T-helper 17 cell (primary cell): ENCODE results near the gene ZNF860. TPM values are rescaled to one million over a fixed set of nuclear protein-coding genes. Genes with fewer than 3 reads are reported as not detected.
"Not testable (repeated sequence)": the region's sequence is repeated elsewhere in the genome, so short reads cannot be mapped to it uniquely, and the experiment has no call there.

Source experiments
- ATAC-seq: fragments of 150-1000 bp; cut with Tn5 transposase; 2 replicates; pipeline ENCODE4 v1.10.0; 2021; ENCODE audit warnings: mild to moderate bottlenecking, moderate library complexity
- DNase-seq, 3 donors: peaks; one replicate each; pipeline versions ENCODE4 v3.0.0 to v3.0.0-alpha.2; 2020 to 2021
- H3K9me3 ChIP-seq: one replicate; pipeline ENCODE4 v1.7.0; 2013; ENCODE audit warnings: low read length, mild to moderate bottlenecking; ENCODE audit not compliant: control insufficient read depth, poor library complexity, severe bottlenecking
- H3K27ac Mint-ChIP-seq: one replicate; pipeline ENCODE4 v1.8.0; 2022; ENCODE audit warnings: mild to moderate bottlenecking, moderate library complexity, mixed read lengths
- H3K27me3 Mint-ChIP-seq: one replicate; pipeline ENCODE4 v1.8.0; 2022; ENCODE audit warnings: mixed read lengths
- H3K36me3 Mint-ChIP-seq: one replicate; pipeline ENCODE4 v1.8.0; 2022; ENCODE audit warnings: low read depth, mixed read lengths
- H3K4me1 Mint-ChIP-seq: one replicate; pipeline ENCODE4 v1.8.0; 2022; ENCODE audit warnings: mild to moderate bottlenecking, mixed read lengths
- H3K4me3 Mint-ChIP-seq: one replicate; pipeline ENCODE4 v1.8.0; 2022; ENCODE audit warnings: mild to moderate bottlenecking, moderate library complexity, mixed read lengths
- total RNA-seq, 4 donors: library from RNA in 2 of 4; stranded (reverse) in 2 of 4; gene quantifications; one replicate each; pipeline ENCODE4 v1.2.3 and lab custom pipeline; 2022 to 2026

ZNF860 gene
- total RNA-seq, 2 donors from 2014 or later: 0.25 TPM; not detected in 1

GRCh38 chr3:31988271-31988670 is 6.7 kb downstream of the ZNF860 start:
- ATAC-seq: no peak

GRCh38 chr3:31992995-31993394 is 11.4 kb downstream of the ZNF860 start:
- ATAC-seq, H3K4me3 Mint-ChIP-seq, DNase-seq, H3K27ac Mint-ChIP-seq, H3K36me3 Mint-ChIP-seq, H3K4me1 Mint-ChIP-seq, H3K9me3 ChIP-seq: not testable (repeated sequence)
- H3K27me3 Mint-ChIP-seq: peaks cover 20% of the 10 kb centered on the region

More at GRCh38 chr3:31988271-31988670, 6.7 kb downstream of the ZNF860 start:
- H3K4me3 Mint-ChIP-seq: no peak overlapping the region
- H3K9me3 ChIP-seq: no peaks in the 10 kb centered on the region
- H3K36me3 Mint-ChIP-seq: no peaks in the 10 kb centered on the region
- peaks cover 3% of the 10 kb centered on the region for H3K27me3 Mint-ChIP-seq
- no peak for DNase-seq
- H3K4me1 Mint-ChIP-seq: no peaks in the 10 kb centered on the region
- H3K27ac Mint-ChIP-seq: no peak overlapping the region

GRCh38 chr3:31993843-31994242 is 12.3 kb downstream of the ZNF860 start:
- Mint-ChIP-seq H3K4me3 (no peak overlapping the region), H3K36me3 (no peaks in the 10 kb centered on the region), H3K4me1 (no peaks in the 10 kb centered on the region), H3K27ac (no peak overlapping the region), H3K27me3 (peaks cover 27% of the 10 kb centered on the region)
- H3K9me3 ChIP-seq: no peaks in the 10 kb centered on the region
- DNase-seq (no peak), ATAC-seq (no peak)

GRCh38 chr3:31995026-31995425 is 13.5 kb downstream of the ZNF860 start:
- not testable (repeated sequence) for DNase-seq, H3K4me3 Mint-ChIP-seq, ATAC-seq, H3K27ac Mint-ChIP-seq, H3K36me3 Mint-ChIP-seq, H3K9me3 ChIP-seq, H3K4me1 Mint-ChIP-seq
- H3K27me3 Mint-ChIP-seq: peaks cover 29% of the 10 kb centered on the region

- H3K4me1 Mint-ChIP-seq: no peaks in the 10 kb centered on the region
- H3K9me3 ChIP-seq: no peaks in the 10 kb centered on the region
- ATAC-seq (no peak), DNase-seq (no peak)
- H3K27me3 Mint-ChIP-seq: peaks cover 37% of the 10 kb centered on the region
- no peaks in the 10 kb centered on the region for H3K36me3 Mint-ChIP-seq
- H3K27ac Mint-ChIP-seq: no peak overlapping the region
- H3K4me3 Mint-ChIP-seq: no peak overlapping the region
These were observed 14.6 kb downstream of the ZNF860 start for GRCh38 chr3:31996195-31996594.

- Mint-ChIP-seq H3K4me1 (no peaks in the 10 kb centered on the region), H3K36me3 (no peaks in the 10 kb centered on the region), H3K27me3 (peaks cover 43% of the 10 kb centered on the region), H3K4me3 (no peak overlapping the region), H3K27ac (no peak overlapping the region)
- no peak for DNase-seq
- ATAC-seq: no peak
- no peaks in the 10 kb centered on the region for H3K9me3 ChIP-seq
These were observed 15.9 kb downstream of the ZNF860 start for GRCh38 chr3:31997500-31997899.

GRCh38 chr3:31999907-32000439 is 18.4 kb downstream of the ZNF860 start:
- H3K4me1 Mint-ChIP-seq: no peaks in the 10 kb centered on the region
- DNase-seq (no peak), ATAC-seq (no peak)
- H3K27me3 Mint-ChIP-seq: peaks cover 56% of the 10 kb centered on the region
- peaks cover 5% of the 10 kb centered on the region for H3K36me3 Mint-ChIP-seq
- no peak overlapping the region for H3K27ac Mint-ChIP-seq
- H3K9me3 ChIP-seq: no peaks in the 10 kb centered on the region
- no peak overlapping the region for H3K4me3 Mint-ChIP-seq

GRCh38 chr3:32000877-32001276 is 19.3 kb downstream of the ZNF860 start:
- no peak for ATAC-seq
- H3K4me1 Mint-ChIP-seq: no peaks in the 10 kb centered on the region

GRCh38 chr3:32002561-32003368 is 21.2 kb downstream of the ZNF860 start:
- H3K36me3 Mint-ChIP-seq: peaks cover 5% of the 10 kb centered on the region
- no peak overlapping the region for H3K4me3 Mint-ChIP-seq
- H3K4me1 Mint-ChIP-seq: no peaks in the 10 kb centered on the region
- no peaks in the 10 kb centered on the region for H3K9me3 ChIP-seq
- ATAC-seq (no peak), DNase-seq (no peak)
- no peak overlapping the region for H3K27ac Mint-ChIP-seq
- peaks cover 53% of the 10 kb centered on the region for H3K27me3 Mint-ChIP-seq

More at GRCh38 chr3:32000877-32001276, 19.3 kb downstream of the ZNF860 start:
- no peaks in the 10 kb centered on the region for H3K9me3 ChIP-seq
- Mint-ChIP-seq H3K36me3 (peaks cover 5% of the 10 kb centered on the region), H3K4me3 (no peak overlapping the region), H3K27ac (no peak overlapping the region), H3K27me3 (peaks cover 53% of the 10 kb centered on the region)
- DNase-seq: no peak

GRCh38 chr3:32003380-32003779 is 21.8 kb downstream of the ZNF860 start:
- Mint-ChIP-seq H3K27ac (no peak overlapping the region), H3K4me3 (no peak overlapping the region), H3K36me3 (peaks cover 5% of the 10 kb centered on the region), H3K4me1 (no peaks in the 10 kb centered on the region), H3K27me3 (peaks cover 48% of the 10 kb centered on the region)
- no peaks in the 10 kb centered on the region for H3K9me3 ChIP-seq
- ATAC-seq (no peak), DNase-seq (no peak)

GRCh38 chr3:32004113-32004765 is 22.7 kb downstream of the ZNF860 start:
- peaks cover 42% of the 10 kb centered on the region for H3K27me3 Mint-ChIP-seq
- no peak overlapping the region for H3K27ac Mint-ChIP-seq
- no peaks in the 10 kb centered on the region for H3K4me1 Mint-ChIP-seq
- no peak overlapping the region for H3K4me3 Mint-ChIP-seq
- DNase-seq: no peak
- H3K36me3 Mint-ChIP-seq: peaks cover 5% of the 10 kb centered on the region
- H3K9me3 ChIP-seq: no peaks in the 10 kb centered on the region
- no peak for ATAC-seq

- H3K4me3 Mint-ChIP-seq: no peak overlapping the region
- peaks cover 2% of the 10 kb centered on the region for H3K36me3 Mint-ChIP-seq
- DNase-seq (no peak), ATAC-seq (no peak)
- no peak overlapping the region for H3K27ac Mint-ChIP-seq
- peaks cover 23% of the 10 kb centered on the region for H3K27me3 Mint-ChIP-seq
- H3K4me1 Mint-ChIP-seq: no peaks in the 10 kb centered on the region
- no peaks in the 10 kb centered on the region for H3K9me3 ChIP-seq
These were observed 27.6 kb downstream of the ZNF860 start for GRCh38 chr3:32009101-32009500.

- no peak for ATAC-seq
- no peaks in the 10 kb centered on the region for H3K4me1 Mint-ChIP-seq
- no peak overlapping the region for H3K4me3 Mint-ChIP-seq
- DNase-seq: no peak
- H3K27me3 Mint-ChIP-seq: peaks cover 23% of the 10 kb centered on the region
- H3K36me3 Mint-ChIP-seq: no peaks in the 10 kb centered on the region
- no peaks in the 10 kb centered on the region for H3K9me3 ChIP-seq
- no peak overlapping the region for H3K27ac Mint-ChIP-seq
These were observed 28.4 kb downstream of the ZNF860 start for GRCh38 chr3:32009957-32010356.
